GF-D8 (cell line): ENCODE measurements around the gene ATXN10.

Source experiments
- DNase-seq: peaks from one replicate; lab custom pipeline; 2025; lab: John Stamatoyannopoulos, UW

ATXN10 gene

GRCh38 chr22:45860201-45860600, 188.6 kb downstream of the ATXN10 start:
- DNase-seq = no peak

- DNase-seq = no peak
Measured at GRCh38 chr22:45861259-45861658, 189.6 kb downstream of the ATXN10 start.

GRCh38 chr22:45863981-45864751, 192.5 kb downstream of the ATXN10 start:
- no peak for DNase-seq

- no peak for DNase-seq
Measured at GRCh38 chr22:45864959-45865476, 193.4 kb downstream of the ATXN10 start.

GRCh38 chr22:45865561-45866125, 194.0 kb downstream of the ATXN10 start:
- DNase-seq = no peak

- DNase-seq = no peak
Measured at GRCh38 chr22:45866126-45866645, 194.6 kb downstream of the ATXN10 start.

- DNase-seq = no peak
Measured at GRCh38 chr22:45866646-45867117, 195.0 kb downstream of the ATXN10 start.

- DNase-seq = no peak
Measured at GRCh38 chr22:45867118-45867905, 195.7 kb downstream of the ATXN10 start.

- DNase-seq = no peak
Measured at GRCh38 chr22:45867906-45868555, 196.4 kb downstream of the ATXN10 start.

GRCh38 chr22:45868571-45869339, 197.1 kb downstream of the ATXN10 start:
- DNase-seq = no peak

- no peak for DNase-seq
Measured at GRCh38 chr22:45869340-45869847, 197.8 kb downstream of the ATXN10 start.

- no peak for DNase-seq
Measured at GRCh38 chr22:45870011-45870410, 198.4 kb downstream of the ATXN10 start.

- DNase-seq = no peak
Measured at GRCh38 chr22:45871721-45872120, 200.1 kb downstream of the ATXN10 start.

- DNase-seq = no peak
Measured at GRCh38 chr22:45872659-45873263, 201.1 kb downstream of the ATXN10 start.

- no peak for DNase-seq
Measured at GRCh38 chr22:45876136-45877035, 204.8 kb downstream of the ATXN10 start.

- DNase-seq = no peak
Measured at GRCh38 chr22:45877036-45877380, 205.4 kb downstream of the ATXN10 start.

GRCh38 chr22:45877651-45878050, 206.0 kb downstream of the ATXN10 start:
- no peak for DNase-seq

GRCh38 chr22:45878051-45878781, 206.6 kb downstream of the ATXN10 start:
- no peak for DNase-seq
